Measurements from ENCODE around the gene COL10A1. TPM values are rescaled to one million over a fixed set of nuclear protein-coding genes. Genes with fewer than 3 reads are reported as not detected.

COL10A1 gene
- total RNA-seq, 1 donor from 2014 or later = not detected

GRCh38 chr6:116102873-116103272 lies 23.1 kb downstream of the COL10A1 start:
- intact Hi-C loops (cut with micrococcal nuclease) = loop anchor here (5.0 kb wide), 5 partner anchors 174 to 579 kb away; partner anchors contain the start of genes CALHM6, KPNA5, RWDD1 and TSPYL1
- ChIA-PET POLR2A (interaction anchor here (1.5 kb wide), 1 partner anchor 565 kb away, joined by 3 read pairs; the partner anchor contains the start of gene ZUP1), CTCF (interaction anchor here (1.0 to 3.2 kb wide), 2 partner anchors 91 to 99 kb away, joined by 3 to 40 read pairs; no protein-coding TSS in a partner anchor)
- peaks cover 34% of the 10 kb centered on the region for H3K36me3 Mint-ChIP-seq (ENCODE audit: low read depth)
- peaks cover 57% of the 10 kb centered on the region for H3K4me1 Mint-ChIP-seq
- H3K27ac Mint-ChIP-seq = no peak overlapping the region
- ATAC-seq (ENCODE audit: low read depth) (no peak), DNase-seq (no peak)
- peak overlapping the region; percentile 12 for H3K4me3 Mint-ChIP-seq
- no peaks in the 10 kb centered on the region for H3K27me3 Mint-ChIP-seq
- no peaks in the 10 kb centered on the region for H3K9me3 Mint-ChIP-seq
- TF ChIP-seq, protein P1, sequence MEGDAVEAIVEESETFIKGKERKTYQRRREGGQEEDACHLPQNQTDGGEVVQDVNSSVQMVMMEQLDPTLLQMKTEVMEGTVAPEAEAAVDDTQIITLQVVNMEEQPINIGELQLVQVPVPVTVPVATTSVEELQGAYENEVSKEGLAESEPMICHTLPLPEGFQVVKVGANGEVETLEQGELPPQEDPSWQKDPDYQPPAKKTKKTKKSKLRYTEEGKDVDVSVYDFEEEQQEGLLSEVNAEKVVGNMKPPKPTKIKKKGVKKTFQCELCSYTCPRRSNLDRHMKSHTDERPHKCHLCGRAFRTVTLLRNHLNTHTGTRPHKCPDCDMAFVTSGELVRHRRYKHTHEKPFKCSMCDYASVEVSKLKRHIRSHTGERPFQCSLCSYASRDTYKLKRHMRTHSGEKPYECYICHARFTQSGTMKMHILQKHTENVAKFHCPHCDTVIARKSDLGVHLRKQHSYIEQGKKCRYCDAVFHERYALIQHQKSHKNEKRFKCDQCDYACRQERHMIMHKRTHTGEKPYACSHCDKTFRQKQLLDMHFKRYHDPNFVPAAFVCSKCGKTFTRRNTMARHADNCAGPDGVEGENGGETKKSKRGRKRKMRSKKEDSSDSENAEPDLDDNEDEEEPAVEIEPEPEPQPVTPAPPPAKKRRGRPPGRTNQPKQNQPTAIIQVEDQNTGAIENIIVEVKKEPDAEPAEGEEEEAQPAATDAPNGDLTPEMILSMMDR (IDR thresholded peaks at IDR 0.05) = no peak

DNA sequence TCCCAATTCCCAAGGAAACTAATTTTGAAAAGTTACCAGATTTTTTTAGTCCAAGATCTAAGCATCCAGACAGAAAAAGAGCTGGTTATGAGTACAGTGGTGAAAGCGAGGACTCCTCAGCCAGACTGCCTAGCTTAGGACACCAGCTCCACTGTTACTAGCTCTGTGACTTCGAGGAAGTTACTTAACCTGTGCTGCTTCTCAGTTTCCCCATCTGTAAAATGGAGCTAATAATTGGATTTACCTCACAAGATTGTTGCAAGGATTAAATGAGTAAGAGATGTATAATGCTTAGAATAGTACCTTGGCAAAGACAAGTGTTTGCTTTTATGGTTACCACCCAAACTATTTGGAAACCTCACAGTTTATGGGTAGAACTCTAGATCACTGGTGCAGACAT lies 24.1 kb downstream of the COL10A1 start:
- Mint-ChIP-seq H3K4me3 (peak overlapping the region; percentile 88), H3K27me3 (no peaks in the 10 kb centered on the region), H3K36me3 (ENCODE audit: low read depth) (peaks cover 27% of the 10 kb centered on the region), H3K27ac (peak overlapping the region; percentile 92), H3K4me1 (peaks cover 57% of the 10 kb centered on the region), H3K9me3 (peaks cover under 1% of the 10 kb centered on the region)
- DNase-seq = no peak
- TF ChIP-seq, protein P1 (IDR thresholded peaks at IDR 0.05) = no peak
- intact Hi-C loops (cut with micrococcal nuclease) = loop anchor here (2.0 to 5.0 kb wide), 7 partner anchors 83 to 581 kb away; partner anchors contain the start of genes CALHM6, KPNA5, RWDD1 and TSPYL1
- ChIA-PET CTCF (interaction anchor here (1.0 to 3.2 kb wide), 4 partner anchors 11 to 93 kb away, joined by 3 to 40 read pairs (median 10); no protein-coding TSS in a partner anchor), POLR2A (interaction anchor here (1.1 to 2.1 kb wide), 5 partner anchors 12 to 90 kb away, joined by 3 to 44 read pairs (median 14); no protein-coding TSS in a partner anchor)
- ATAC-seq (ENCODE audit: low read depth) = no peak

GRCh38 chr6:116101302-116101718 lies 24.6 kb downstream of the COL10A1 start:
- TF ChIP-seq, protein P1 (IDR thresholded peaks at IDR 0.05) = no peak
- peak overlapping the region; percentile 88 for H3K4me3 Mint-ChIP-seq
- peaks cover 57% of the 10 kb centered on the region for H3K4me1 Mint-ChIP-seq
- CTCF ChIA-PET = interaction anchor here (1.0 to 3.2 kb wide), 5 partner anchors 12 to 94 kb away, joined by 3 to 40 read pairs (median 8); no protein-coding TSS in a partner anchor
- ATAC-seq (ENCODE audit: low read depth) (no peak), DNase-seq (no peak)
- POLR2A ChIA-PET = interaction anchor here (0.7 to 2.1 kb wide), 11 partner anchors 11 to 146 kb away, joined by 3 to 44 read pairs (median 7); no protein-coding TSS in a partner anchor
- H3K36me3 Mint-ChIP-seq (ENCODE audit: low read depth) = peaks cover 24% of the 10 kb centered on the region
- peak overlapping the region; percentile 92 for H3K27ac Mint-ChIP-seq
- no peaks in the 10 kb centered on the region for H3K27me3 Mint-ChIP-seq
- intact Hi-C loops (cut with micrococcal nuclease) = loop anchor here (2.0 to 5.0 kb wide), 7 partner anchors 83 to 581 kb away; partner anchors contain the start of genes CALHM6, KPNA5, RWDD1 and TSPYL1
- peaks cover 2% of the 10 kb centered on the region for H3K9me3 Mint-ChIP-seq

DNA sequence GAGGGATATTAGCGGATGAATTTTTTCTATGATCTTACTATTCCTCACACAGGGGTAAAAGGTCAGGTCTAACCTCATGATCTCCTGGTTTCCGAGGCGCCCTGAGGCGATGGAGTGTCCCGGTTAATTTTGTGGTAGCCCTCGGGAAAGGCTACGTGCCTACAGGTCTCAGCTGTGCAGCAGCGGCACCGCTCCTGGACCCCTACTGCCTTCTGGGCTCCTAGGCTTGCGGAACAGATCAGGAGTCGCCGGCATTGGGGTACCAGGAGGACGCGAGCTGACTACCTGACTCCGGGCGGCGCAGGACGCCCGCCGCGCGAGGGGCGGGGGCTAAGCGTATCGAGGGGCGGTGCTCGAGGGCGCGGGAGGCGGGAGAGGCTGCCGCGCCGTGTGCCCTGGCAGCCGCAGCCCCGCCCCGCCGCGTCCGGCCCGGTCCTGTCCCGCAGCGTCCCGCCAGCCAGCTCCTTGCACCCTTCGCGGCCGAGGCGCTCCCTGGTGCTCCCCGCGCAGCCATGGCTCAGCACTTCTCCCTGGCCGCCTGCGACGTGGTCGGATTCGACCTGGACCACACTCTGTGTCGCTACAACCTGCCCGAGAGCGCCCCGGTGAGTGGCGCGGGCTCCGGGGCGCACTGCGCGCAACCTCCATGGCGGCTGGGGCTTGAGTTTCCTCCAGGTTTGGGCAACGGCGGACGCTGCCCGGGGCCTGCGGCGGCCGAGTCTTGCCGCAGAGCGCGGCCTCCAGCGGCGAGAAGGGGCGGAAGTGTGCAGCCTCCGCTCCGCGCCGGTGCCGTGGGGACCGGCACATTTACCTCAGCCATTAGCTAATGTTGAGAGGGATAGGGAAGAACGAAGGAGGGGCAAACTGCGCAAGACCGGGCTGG lies 25.3 kb downstream of the COL10A1 start, which contains the start of gene NT5DC1:
NT5DC1 (plus strand) TSS at position 435 of the 883 bp plus-strand sequence; CDS start at position 513, 78 bp downstream.
- peak; percentile 86 for DNase-seq
- peaks cover 8% of the 10 kb centered on the region for H3K9me3 Mint-ChIP-seq
- TF ChIP-seq, protein P1 (IDR thresholded peaks at IDR 0.05) = no peak
- ATAC-seq (ENCODE audit: low read depth) = peak; percentile 92
- H3K4me3 Mint-ChIP-seq = peak within 1 kb of the TSS; percentile 88
- no peaks in the 10 kb centered on the region for H3K27me3 Mint-ChIP-seq
- intact Hi-C loops (cut with micrococcal nuclease) = loop anchor here (1.0 to 5.0 kb wide), 8 partner anchors 13 to 582 kb away; partner anchors contain the start of genes CALHM6, KPNA5, RWDD1 and TSPYL1
- peak within 1 kb of the TSS; percentile 92 for H3K27ac Mint-ChIP-seq
- CTCF ChIA-PET = interaction anchor here (1.0 to 3.2 kb wide), 5 partner anchors 12 to 93 kb away, joined by 3 to 40 read pairs (median 8); no protein-coding TSS in a partner anchor
- H3K36me3 Mint-ChIP-seq (ENCODE audit: low read depth) = peaks cover 27% of the 10 kb centered on the region
- peaks cover 52% of the 10 kb centered on the region for H3K4me1 Mint-ChIP-seq
- POLR2A ChIA-PET = interaction anchor here (0.6 to 2.1 kb wide), 18 partner anchors 11 to 1796 kb away, joined by 3 to 44 read pairs (median 4); partner anchors contain the start of genes GOPC, RWDD1 and TSPYL1
